IMR-90 (cell line): ENCODE measurements around the gene CCL13. TPM values are rescaled to one million over a fixed set of nuclear protein-coding genes. Genes with fewer than 3 reads are reported as not detected.

Experiments used
- ATAC-seq: fragments of 200-7000 bp; cut with Tn5 transposase; 2 replicates; pipeline ENCODE4 v1.9.1; 2020; ENCODE audit warnings: low read depth, mild to moderate bottlenecking, moderate library complexity
- BruUV-seq: library from RNA; stranded (reverse); fragments of 400-500 nt; replicated peaks from 2 replicates; lab custom pipeline; 2021; lab: Mats Ljungman, UMichigan
- CTCF ChIA-PET: fragments of 300-600 bp; formaldehyde crosslinking; extraction: SDS; loops from one replicate; lab custom pipeline; 2021; ENCODE audit warnings: antibody characterized with exemption; lab: Yijun Ruan, JAX
- POLR2A ChIA-PET: fragments of 300-600 bp; sonication (Branson Sonifier 250); formaldehyde crosslinking; loops from one replicate; lab custom pipeline; 2022; ENCODE audit warnings: antibody characterized with exemption; ENCODE audit not compliant: unreplicated experiment; lab: Charles Lee
- DNase-seq: peaks from one replicate; pipeline ENCODE4 v3.0.0; 2013
- H2AFZ ChIP-seq: replicated peaks from 2 replicates; pipeline ENCODE3; 2013; ENCODE audit warnings: low read length, mild to moderate bottlenecking; ENCODE audit not compliant: poor library complexity
- H2AK5ac ChIP-seq: 2 replicates; pipeline ENCODE4 v1.6.1; 2013; ENCODE audit warnings: low read depth, low read length, inconsistent platforms
- H2AK9ac ChIP-seq: replicated peaks from 2 replicates; pipeline ENCODE3; 2013; ENCODE audit warnings: mild to moderate bottlenecking, low read depth, low read length, moderate library complexity; ENCODE audit not compliant: poor library complexity
- H2BK120ac ChIP-seq: 2 replicates; pipeline ENCODE4 v1.6.1; 2013; ENCODE audit warnings: low read depth, low read length, inconsistent platforms
- H2BK15ac ChIP-seq: 3 replicates; pipeline ENCODE4 v1.6.1; 2013; ENCODE audit warnings: low read depth, low read length, inconsistent platforms
- H2BK20ac ChIP-seq: 2 replicates; pipeline ENCODE4 v1.6.1; 2013; ENCODE audit warnings: low read depth, mild to moderate bottlenecking, inconsistent platforms, low read length, moderate library complexity
- H2BK5ac ChIP-seq: 2 replicates; pipeline ENCODE4 v1.6.1; 2013; ENCODE audit warnings: mild to moderate bottlenecking, low read depth, low read length, inconsistent platforms; ENCODE audit not compliant: poor library complexity, severe bottlenecking
- H3K14ac ChIP-seq: replicated peaks from 2 replicates; pipeline ENCODE4 v1.6.1; 2013; ENCODE audit warnings: low read depth, low read length, inconsistent platforms
- H3K18ac ChIP-seq: 2 replicates; pipeline ENCODE4 v1.6.1; 2013; ENCODE audit warnings: low read depth, low read length, control low read depth
- H3K23ac ChIP-seq: 2 replicates; pipeline ENCODE4 v1.6.1; 2013; ENCODE audit warnings: low read depth, low read length, inconsistent platforms
- H3K27ac ChIP-seq: 2 replicates; pipeline ENCODE4 v1.5.1; 2013; ENCODE audit warnings: mild to moderate bottlenecking, control low read depth, low read length; ENCODE audit not compliant: insufficient read depth
- H3K27me3 ChIP-seq: 2 replicates; pipeline ENCODE4 v1.6.1; 2013; ENCODE audit warnings: low read length; ENCODE audit not compliant: control insufficient read depth, insufficient read depth
- H3K36me3 ChIP-seq: 2 replicates; pipeline ENCODE4 v1.6.1; 2013; ENCODE audit warnings: low read length, mixed read lengths; ENCODE audit not compliant: control insufficient read depth, insufficient read depth
- H3K4ac ChIP-seq: 2 replicates; pipeline ENCODE4 v1.6.1; 2013; ENCODE audit warnings: low read depth, low read length, inconsistent platforms
- H3K4me1 ChIP-seq: 2 replicates; pipeline ENCODE4 v1.6.1; 2013; ENCODE audit warnings: low read length, mixed read lengths; ENCODE audit not compliant: control insufficient read depth, insufficient read depth
- H3K4me2 ChIP-seq: 2 replicates; pipeline ENCODE4 v1.6.1; 2013; ENCODE audit warnings: low read depth, mild to moderate bottlenecking, control low read depth, low read length, moderate library complexity
- H3K4me3 ChIP-seq: 2 replicates; pipeline ENCODE4 v1.5.1; 2013; ENCODE audit warnings: low read depth, mild to moderate bottlenecking, control low read depth, low read length, moderate library complexity; ENCODE audit not compliant: insufficient read depth
- H3K56ac ChIP-seq: 2 replicates; pipeline ENCODE4 v1.6.1; 2013; ENCODE audit warnings: low read length, inconsistent platforms; ENCODE audit not compliant: insufficient read depth; ENCODE audit errors: extremely low read depth
- H3K79me1 ChIP-seq, 2 experiments: 2 replicates each; pipeline ENCODE4 v1.6.1; 2013; ENCODE audit warnings: low read length in 2 of 2, inconsistent platforms in 1 of 2, low read depth in 1 of 2
- H3K9ac ChIP-seq: 2 replicates; pipeline ENCODE4 v1.6.1; 2013; ENCODE audit warnings: low read depth, low read length, control low read depth
- H3K9me1 ChIP-seq: 2 replicates; pipeline ENCODE4 v1.6.1; 2013; ENCODE audit warnings: low read length, inconsistent platforms; ENCODE audit not compliant: insufficient read depth
- H3K9me3 ChIP-seq: 2 replicates; pipeline ENCODE4 v1.6.1; 2013; ENCODE audit warnings: low read length; ENCODE audit not compliant: control insufficient read depth, insufficient read depth
- H4K20me1 ChIP-seq: 2 replicates; pipeline ENCODE4 v1.6.1; 2013; ENCODE audit warnings: low read length, inconsistent platforms; ENCODE audit not compliant: insufficient read depth
- H4K5ac ChIP-seq: 2 replicates; pipeline ENCODE4 v1.6.1; 2013; ENCODE audit warnings: mild to moderate bottlenecking, low read depth, low read length, control low read depth
- H4K8ac ChIP-seq, 2 experiments: 2 replicates each; pipeline ENCODE4 v1.6.1; 2013; ENCODE audit warnings: low read depth in 2 of 2, low read length in 2 of 2, control low read depth in 1 of 2, inconsistent platforms in 1 of 2
- H4K91ac ChIP-seq: 2 replicates; pipeline ENCODE4 v1.6.1; 2013; ENCODE audit warnings: low read depth, low read length, inconsistent platforms; ENCODE audit not compliant: insufficient read depth
- BHLHE40 ChIP-seq: fragments of 150-350 bp; IDR thresholded peaks from 2 replicates; pipeline ENCODE4 v1.6.1; 2016; ENCODE audit warnings: mild to moderate bottlenecking, low read depth, low read length
- CEBPB ChIP-seq: IDR thresholded peaks from 2 replicates; pipeline ENCODE4 v1.6.1; 2012; ENCODE audit warnings: low read depth, low read length, improper control_type of control experiment
- CHD1 ChIP-seq: IDR thresholded peaks from 2 replicates; pipeline ENCODE4 v1.6.1; 2012; ENCODE audit warnings: low read depth, low read length, improper control_type of control experiment
- FOS ChIP-seq: fragments of 150-350 bp; IDR thresholded peaks from 2 replicates; pipeline ENCODE4 v1.6.1; 2016; ENCODE audit warnings: low read depth, low read length
- MAFK ChIP-seq: IDR thresholded peaks from 2 replicates; pipeline ENCODE4 v1.6.1; 2012; ENCODE audit warnings: low read depth, low read length, improper control_type of control experiment
- MAZ ChIP-seq: IDR thresholded peaks from 2 replicates; pipeline ENCODE4 v1.6.1; 2012; ENCODE audit warnings: low read depth, mild to moderate bottlenecking, low read length, improper control_type of control experiment, moderate library complexity, borderline replicate concordance
- MXI1 ChIP-seq: IDR thresholded peaks from 2 replicates; pipeline ENCODE4 v1.6.1; 2012; ENCODE audit warnings: low read depth, mild to moderate bottlenecking, low read length, moderate library complexity, borderline replicate concordance
- NFE2L2 ChIP-seq: fragments of 150-350 bp; IDR thresholded peaks from 2 replicates; pipeline ENCODE4 v1.6.1; 2016; ENCODE audit warnings: low read depth, mild to moderate bottlenecking, low read length
- POLR2A ChIP-seq: IDR thresholded peaks from 2 replicates; pipeline ENCODE4 v1.6.1; 2012; ENCODE audit warnings: mild to moderate bottlenecking, low read depth, low read length
- RAD21 ChIP-seq: IDR thresholded peaks from 2 replicates; pipeline ENCODE4 v1.6.1; 2012; ENCODE audit warnings: low read length, improper control_type of control experiment
- RCOR1 ChIP-seq: IDR thresholded peaks from 2 replicates; pipeline ENCODE4 v1.6.1; 2012; ENCODE audit warnings: mild to moderate bottlenecking, low read length, improper control_type of control experiment; ENCODE audit not compliant: insufficient replicate concordance
- RFX5 ChIP-seq: IDR thresholded peaks from 2 replicates; pipeline ENCODE4 v1.8.0; 2012; ENCODE audit warnings: low read depth, mild to moderate bottlenecking, low read length, moderate library complexity
- SMC3 ChIP-seq: fragments of 150-350 bp; IDR thresholded peaks from 2 replicates; pipeline ENCODE4 v1.6.1; 2016; ENCODE audit warnings: low read depth, mild to moderate bottlenecking, antibody characterized with exemption, low read length, moderate library complexity
- WGBS, 2 experiments: methylation state at CpG; one replicate each; pipeline versions ENCODE4 v1.1.5 to v1.1.7; 2013; ENCODE audit warnings: missing lambda C conversion rate in 2 of 2; ENCODE audit not compliant: insufficient read length in 1 of 2; ENCODE audit errors: extremely low coverage in 2 of 2; 5-methylcytosine and 5-hydroxymethylcytosine counted together
- dilution Hi-C: fragments of 300-500 bp; cut with HindIII; formaldehyde crosslinking; loops from one replicate; pipeline ENCODE4 v1.14.3; 2018; ENCODE audit warnings: low sequenced_read_pairs; ENCODE audit not compliant: unreplicated experiment
- in situ Hi-C: fragments of 300-500 bp; cut with MboI; formaldehyde crosslinking; loops from 3 replicates; pipeline ENCODE4 v1.14.3; 2019; ENCODE audit warnings: low sequenced_read_pairs, inconsistent platforms, mixed read lengths
- intact Hi-C: fragments of 100-400 bp; cut with micrococcal nuclease; formaldehyde crosslinking; loops from 2 replicates; pipeline ENCODE4 v1.10.0; 2022
- polyA plus RNA-seq, 3 experiments: library from polyadenylated mRNA; depleted of rRNA; stranded (reverse); fragments of >200 nt; gene quantifications; 2 replicates each; pipeline ENCODE4 v1.2.3, GENCODE V29; 2012; ENCODE audit warnings: low replicate concordance in 1 of 3
- total RNA-seq: library from RNA; depleted of rRNA; stranded (reverse); fragments of >200 nt; gene quantifications from 2 replicates; pipeline ENCODE4 v1.2.3, GENCODE V29; 2012
- TF ChIP-seq, protein P1 (sequence below): fragments of 150-350 bp; IDR thresholded peaks from 2 replicates; pipeline ENCODE4 v1.6.1; 2017; ENCODE audit warnings: mild to moderate bottlenecking, antibody characterized with exemption, low read length, low read depth
- TF ChIP-seq, protein P2 (sequence below): fragments of 150-350 bp; IDR thresholded peaks from 2 replicates; pipeline ENCODE4 v1.6.1; 2016; ENCODE audit warnings: low read depth, mild to moderate bottlenecking, low read length, moderate library complexity, borderline replicate concordance
- TF ChIP-seq, protein P3 (sequence below): conservative IDR thresholded peaks from 2 replicates; pipeline ENCODE4 v1.5.1; 2012; ENCODE audit warnings: mild to moderate bottlenecking, low read depth, low read length, improper control_type of control experiment

CCL13 gene
- total and polyA plus RNA-seq, 2 of the 4 experiments (the other 2 are of a cell fraction): 0.18 TPM; not detected in 1

DNA sequence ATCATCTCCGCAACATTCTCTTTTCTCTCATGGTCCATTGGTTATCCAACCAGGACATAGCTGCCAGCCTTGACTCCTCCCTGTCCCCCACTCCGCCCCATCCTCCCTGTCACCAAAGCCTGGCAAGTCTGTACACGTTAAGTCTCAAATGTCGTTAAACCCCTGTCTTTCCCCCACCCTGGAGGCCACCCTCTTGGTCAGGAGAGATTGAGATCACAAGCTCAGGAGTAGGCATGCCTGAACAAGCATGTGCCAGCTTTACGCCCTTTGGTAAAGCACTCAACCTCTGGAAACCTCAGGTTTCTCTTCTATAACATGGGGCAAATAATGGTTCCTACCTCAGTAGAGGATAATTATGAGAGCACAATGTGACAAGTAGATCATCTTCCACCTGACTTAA is 44.9 kb downstream of the CCL13 start:
- no peak for ATAC-seq
- no peak overlapping the region for H2AK9ac ChIP-seq

More for the DNA sequence above, 44.9 kb downstream of the CCL13 start:
- Histone ChIP-seq H3K9ac (no peak overlapping the region), H3K4me3 (no peak overlapping the region), H3K27ac (no peak overlapping the region), H4K20me1 (no peaks in the 10 kb centered on the region), H3K56ac (no peak overlapping the region), H3K27me3 (0 out of 2 replicates have a peak, but pooled peaks cover 2% of the 10 kb centered on the region), H2BK120ac (no peak overlapping the region), H3K23ac (no peak overlapping the region), H2AFZ (no peak overlapping the region), H3K36me3 (no peaks in the 10 kb centered on the region), H4K8ac (no peak overlapping the region), H3K18ac (no peak overlapping the region), H3K9me1 (no peaks in the 10 kb centered on the region), H2BK15ac (no peak overlapping the region), H3K4ac (no peak overlapping the region), H4K91ac (no peak overlapping the region), H3K79me1 (no peaks in the 10 kb centered on the region), H2BK20ac (no peak overlapping the region), H2BK5ac (no peak overlapping the region), H2AK5ac (no peak overlapping the region), H3K9me3 (no peaks in the 10 kb centered on the region), H4K5ac (no peak overlapping the region), H3K14ac (no peak overlapping the region), H3K4me1 (no peaks in the 10 kb centered on the region), H3K4me2 (no peak overlapping the region)
- no peak for DNase-seq
- in situ Hi-C loops (loop anchor here (25.0 kb wide), 1 partner anchor 1136 kb away; the partner anchor contains the start of gene SLFN12L), intact Hi-C loops (no loop called here), dilution Hi-C loops (no loop called here)
- no peak for TF ChIP-seq RAD21
- no peak for TF ChIP-seq RCOR1
- no peak for TF ChIP-seq CHD1
- no peak for TF ChIP-seq SMC3
- TF ChIP-seq, protein P1, sequence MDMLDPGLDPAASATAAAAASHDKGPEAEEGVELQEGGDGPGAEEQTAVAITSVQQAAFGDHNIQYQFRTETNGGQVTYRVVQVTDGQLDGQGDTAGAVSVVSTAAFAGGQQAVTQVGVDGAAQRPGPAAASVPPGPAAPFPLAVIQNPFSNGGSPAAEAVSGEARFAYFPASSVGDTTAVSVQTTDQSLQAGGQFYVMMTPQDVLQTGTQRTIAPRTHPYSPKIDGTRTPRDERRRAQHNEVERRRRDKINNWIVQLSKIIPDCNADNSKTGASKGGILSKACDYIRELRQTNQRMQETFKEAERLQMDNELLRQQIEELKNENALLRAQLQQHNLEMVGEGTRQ: no peak
- TF ChIP-seq MXI1: no peak
- TF ChIP-seq MAFK: no peak
- TF ChIP-seq RFX5: no peak
- TF ChIP-seq POLR2A: no peak
- TF ChIP-seq FOS: no peak
- TF ChIP-seq MAZ: no peak
- TF ChIP-seq NFE2L2: no peak
- TF ChIP-seq CEBPB: no peak
- no peak for TF ChIP-seq BHLHE40
- TF ChIP-seq, protein P2, sequence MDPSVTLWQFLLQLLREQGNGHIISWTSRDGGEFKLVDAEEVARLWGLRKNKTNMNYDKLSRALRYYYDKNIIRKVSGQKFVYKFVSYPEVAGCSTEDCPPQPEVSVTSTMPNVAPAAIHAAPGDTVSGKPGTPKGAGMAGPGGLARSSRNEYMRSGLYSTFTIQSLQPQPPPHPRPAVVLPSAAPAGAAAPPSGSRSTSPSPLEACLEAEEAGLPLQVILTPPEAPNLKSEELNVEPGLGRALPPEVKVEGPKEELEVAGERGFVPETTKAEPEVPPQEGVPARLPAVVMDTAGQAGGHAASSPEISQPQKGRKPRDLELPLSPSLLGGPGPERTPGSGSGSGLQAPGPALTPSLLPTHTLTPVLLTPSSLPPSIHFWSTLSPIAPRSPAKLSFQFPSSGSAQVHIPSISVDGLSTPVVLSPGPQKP: no peak
- TF ChIP-seq, protein P3, sequence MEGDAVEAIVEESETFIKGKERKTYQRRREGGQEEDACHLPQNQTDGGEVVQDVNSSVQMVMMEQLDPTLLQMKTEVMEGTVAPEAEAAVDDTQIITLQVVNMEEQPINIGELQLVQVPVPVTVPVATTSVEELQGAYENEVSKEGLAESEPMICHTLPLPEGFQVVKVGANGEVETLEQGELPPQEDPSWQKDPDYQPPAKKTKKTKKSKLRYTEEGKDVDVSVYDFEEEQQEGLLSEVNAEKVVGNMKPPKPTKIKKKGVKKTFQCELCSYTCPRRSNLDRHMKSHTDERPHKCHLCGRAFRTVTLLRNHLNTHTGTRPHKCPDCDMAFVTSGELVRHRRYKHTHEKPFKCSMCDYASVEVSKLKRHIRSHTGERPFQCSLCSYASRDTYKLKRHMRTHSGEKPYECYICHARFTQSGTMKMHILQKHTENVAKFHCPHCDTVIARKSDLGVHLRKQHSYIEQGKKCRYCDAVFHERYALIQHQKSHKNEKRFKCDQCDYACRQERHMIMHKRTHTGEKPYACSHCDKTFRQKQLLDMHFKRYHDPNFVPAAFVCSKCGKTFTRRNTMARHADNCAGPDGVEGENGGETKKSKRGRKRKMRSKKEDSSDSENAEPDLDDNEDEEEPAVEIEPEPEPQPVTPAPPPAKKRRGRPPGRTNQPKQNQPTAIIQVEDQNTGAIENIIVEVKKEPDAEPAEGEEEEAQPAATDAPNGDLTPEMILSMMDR: no peak
- no TSS peak for BruUV-seq
- 80% methylated on average over 2 of the region's 5 CpGs; no CpG with 5 or more reads in 1 of the 2 experiments for WGBS, 2 experiments
- POLR2A ChIA-PET: no interaction called here
- CTCF ChIA-PET: no interaction called here
